ENCODE results near the gene PDX1.

The PDX1 gene

DNA sequence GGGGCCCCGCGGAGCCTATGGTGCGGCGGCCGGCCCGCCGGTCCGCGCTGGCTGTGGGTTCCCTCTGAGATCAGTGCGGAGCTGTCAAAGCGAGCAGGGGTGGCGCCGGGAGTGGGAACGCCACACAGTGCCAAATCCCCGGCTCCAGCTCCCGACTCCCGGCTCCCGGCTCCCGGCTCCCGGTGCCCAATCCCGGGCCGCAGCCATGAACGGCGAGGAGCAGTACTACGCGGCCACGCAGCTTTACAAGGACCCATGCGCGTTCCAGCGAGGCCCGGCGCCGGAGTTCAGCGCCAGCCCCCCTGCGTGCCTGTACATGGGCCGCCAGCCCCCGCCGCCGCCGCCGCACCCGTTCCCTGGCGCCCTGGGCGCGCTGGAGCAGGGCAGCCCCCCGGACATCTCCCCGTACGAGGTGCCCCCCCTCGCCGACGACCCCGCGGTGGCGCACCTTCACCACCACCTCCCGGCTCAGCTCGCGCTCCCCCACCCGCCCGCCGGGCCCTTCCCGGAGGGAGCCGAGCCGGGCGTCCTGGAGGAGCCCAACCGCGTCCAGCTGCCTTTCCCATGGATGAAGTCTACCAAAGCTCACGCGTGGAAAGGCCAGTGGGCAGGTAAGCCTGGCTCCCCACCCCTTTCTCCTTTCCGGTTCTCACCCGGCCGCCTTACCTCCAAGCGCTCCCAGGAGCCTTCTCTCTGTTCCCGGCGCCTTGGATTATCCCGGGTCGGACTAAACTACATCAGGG lies at the start of gene PDX1:
Gene PDX1, plus strand, starts transcription at position 67 of the 743 bp plus-strand sequence. Its CDS starts 139 bp downstream, at position 206.
- no peak for DNase-seq

GRCh38 chr13:27878274-27878673 lies 41.5 kb upstream of the PDX1 start:
- no peak for DNase-seq

- DNase-seq = no peak
Measured at GRCh38 chr13:27889471-27889870, 30.3 kb upstream of the PDX1 start.

DNA sequence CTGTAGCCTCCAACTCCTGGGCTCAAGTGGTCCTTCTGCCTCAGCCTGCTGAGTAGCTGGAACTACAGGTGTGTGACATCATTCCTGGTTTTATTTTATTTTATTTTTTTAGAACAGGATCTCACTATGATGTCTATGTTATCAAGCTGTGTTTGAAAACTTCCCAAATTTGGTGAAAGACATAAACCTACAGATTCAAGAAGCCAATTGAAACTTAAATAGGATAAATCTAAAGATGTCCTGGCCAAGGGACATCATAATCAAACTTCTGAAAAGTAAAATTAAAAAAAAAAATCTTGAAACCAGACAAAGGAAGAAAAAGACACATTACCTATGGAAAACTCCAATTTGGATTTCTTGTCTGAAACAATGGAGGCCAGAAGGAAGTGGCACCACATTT lies 23.1 kb upstream of the PDX1 start:
- no peak for DNase-seq

- no peak for DNase-seq
Measured at GRCh38 chr13:27904719-27905118, 15.1 kb upstream of the PDX1 start.

GRCh38 chr13:27905650-27906049 lies 14.2 kb upstream of the PDX1 start:
- DNase-seq = no peak

DNA sequence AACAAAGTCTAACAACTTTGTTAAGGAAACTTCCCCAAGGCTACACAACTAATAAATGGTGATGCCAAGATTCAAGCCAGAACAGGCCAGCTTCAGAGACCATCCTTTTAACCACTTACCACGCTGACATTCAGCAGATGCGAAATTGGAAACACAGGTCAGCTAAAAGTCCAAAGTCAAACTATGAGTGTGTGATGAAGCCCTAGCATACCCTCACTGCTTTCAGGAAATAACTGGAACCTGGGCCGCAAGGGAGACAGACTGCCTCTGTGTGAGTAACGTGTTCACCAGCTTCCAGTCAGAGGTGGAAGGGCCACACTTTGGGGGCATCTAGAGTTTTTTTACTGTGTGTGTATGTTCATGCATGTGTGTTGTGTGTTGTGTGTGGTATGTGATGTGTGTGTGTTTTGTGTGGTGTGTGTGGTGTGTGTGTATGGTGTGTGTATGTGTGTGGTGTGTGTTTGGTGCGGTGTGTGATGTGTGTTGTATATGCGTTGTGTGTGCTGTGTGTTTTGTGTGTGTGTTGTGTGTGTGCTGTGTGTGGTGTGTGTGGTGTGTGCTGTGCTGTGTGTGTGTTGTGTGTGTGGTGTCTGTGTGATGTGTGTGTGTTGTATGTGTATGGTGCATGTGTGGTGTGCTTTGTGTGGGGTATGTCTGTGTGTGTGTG lies 12.5 kb upstream of the PDX1 start:
- DNase-seq = no peak

DNA sequence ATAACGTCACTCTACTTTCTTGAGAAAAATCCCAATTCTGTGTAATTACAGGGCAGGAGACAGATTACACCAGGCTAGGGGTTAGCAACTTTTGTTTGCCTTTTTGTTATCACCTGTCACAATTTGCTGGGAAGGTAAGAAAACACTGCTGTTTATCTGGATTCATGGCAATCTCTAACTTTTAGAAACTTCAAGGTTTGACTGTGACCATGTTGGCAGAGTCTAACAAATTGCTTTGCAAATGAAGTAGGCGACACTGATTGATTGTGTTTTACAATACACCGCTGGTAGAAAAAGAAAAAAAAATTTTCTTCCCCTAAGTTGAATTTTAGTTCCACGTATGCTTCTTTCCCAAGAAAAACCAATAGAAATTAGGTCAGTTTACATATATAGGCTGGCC lies 10.4 kb upstream of the PDX1 start:
- no peak for DNase-seq

- DNase-seq = no peak
Measured at GRCh38 chr13:27911521-27911920, 8.3 kb upstream of the PDX1 start.

- DNase-seq = no peak
Measured at GRCh38 chr13:27913160-27913559, 6.6 kb upstream of the PDX1 start.

DNA sequence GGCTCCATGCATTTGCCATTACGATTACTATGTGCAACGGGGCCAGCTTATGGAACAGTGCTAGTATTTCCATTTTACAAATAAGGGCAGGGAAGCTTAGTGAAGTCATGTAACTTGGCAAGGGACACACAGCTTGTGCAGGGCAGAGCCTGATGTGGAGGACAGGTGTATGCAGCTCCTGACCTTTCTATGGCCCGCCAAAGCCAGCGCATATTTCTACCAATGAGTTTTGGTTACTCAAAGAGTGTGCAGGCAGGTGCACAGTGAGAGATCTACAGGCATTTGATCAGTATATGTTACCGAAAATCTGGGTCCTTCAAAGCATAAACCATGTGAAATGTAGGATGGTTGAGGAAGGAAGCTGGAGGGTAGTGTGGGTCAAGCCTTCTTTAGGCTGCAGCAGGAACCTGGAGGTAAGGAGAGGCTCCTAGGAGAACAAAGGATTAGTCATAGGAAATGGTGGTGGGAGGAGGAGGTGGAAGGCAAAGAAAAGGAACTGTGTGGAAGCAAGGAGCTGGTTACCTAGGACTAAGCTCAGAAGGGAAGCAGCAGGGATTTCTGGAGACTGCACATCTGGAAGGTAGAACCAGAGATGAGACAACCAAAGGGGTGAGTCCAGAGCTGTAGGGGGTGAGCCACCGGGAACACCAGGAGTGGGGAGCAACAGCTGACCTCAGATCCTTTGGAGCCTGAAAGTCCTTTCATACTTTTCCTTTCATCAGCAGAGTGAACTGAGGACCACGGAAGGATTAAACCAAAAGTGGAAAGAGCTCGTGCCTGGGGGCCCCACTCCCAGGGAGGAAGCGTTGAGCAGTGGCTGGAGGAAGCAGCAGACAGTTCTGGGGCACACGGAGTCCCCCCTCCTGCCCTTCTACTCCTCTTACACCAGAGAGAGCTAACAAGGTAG lies 4.2 kb upstream of the PDX1 start:
- no peak for DNase-seq

GRCh38 chr13:27917121-27917947 lies 2.5 kb upstream of the PDX1 start:
- DNase-seq = no peak

- DNase-seq = no peak
Measured at GRCh38 chr13:27918041-27918917, 1.5 kb upstream of the PDX1 start.

- no peak for DNase-seq
Measured at GRCh38 chr13:27918918-27919658, 712 bp upstream of the PDX1 start.

DNA sequence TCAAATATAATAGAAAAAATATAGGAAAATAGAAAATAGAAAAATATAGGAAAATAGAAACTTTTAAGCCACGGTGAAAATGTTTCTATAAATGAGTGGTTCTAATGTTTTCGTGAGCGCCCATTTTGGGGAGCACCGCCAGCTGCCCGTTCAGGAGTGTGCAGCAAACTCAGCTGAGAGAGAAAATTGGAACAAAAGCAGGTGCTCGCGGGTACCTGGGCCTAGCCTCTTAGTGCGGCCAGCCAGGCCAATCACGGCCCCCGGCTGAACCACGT lies 204 bp upstream of the PDX1 start:
- DNase-seq = peak; percentile 62

DNA sequence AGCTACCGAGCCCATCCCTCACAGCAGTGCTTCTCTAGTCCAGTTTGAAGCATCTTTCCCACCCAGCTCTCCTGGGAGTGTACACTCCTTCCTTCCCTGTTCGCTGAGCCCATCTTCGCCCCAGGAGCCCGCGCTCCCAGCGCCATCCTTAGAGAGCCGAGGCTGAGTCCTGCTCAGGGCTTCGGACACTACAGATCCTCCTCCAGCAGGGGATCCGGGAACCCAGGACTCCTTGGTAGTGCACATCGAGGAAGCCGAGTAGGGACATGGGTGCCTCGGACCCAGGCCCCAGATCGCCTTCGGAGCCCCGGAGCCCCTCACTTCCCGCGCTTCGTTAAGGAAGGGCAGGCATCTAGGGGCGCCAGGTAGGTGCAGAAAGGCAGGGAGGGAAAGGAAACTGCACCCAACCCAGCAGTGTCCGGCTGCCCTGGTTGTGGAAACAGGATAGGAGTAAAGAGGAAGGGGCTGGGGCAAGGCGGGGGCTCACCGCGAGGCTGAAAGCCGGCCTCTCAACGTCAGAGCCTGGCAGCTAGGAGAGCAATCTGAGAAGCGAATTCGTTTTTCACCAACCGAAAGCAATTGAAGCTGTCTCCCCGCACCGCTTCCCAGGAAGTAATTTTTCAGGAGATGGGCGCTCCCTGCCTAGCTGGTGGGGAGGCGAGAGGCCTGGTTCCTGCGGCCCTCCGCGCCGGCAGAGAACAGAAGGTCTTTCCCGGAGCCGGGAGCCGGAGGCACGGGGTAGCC lies 1.0 kb downstream of the PDX1 start:
- DNase-seq = no peak

GRCh38 chr13:27921421-27921960 lies 1.7 kb downstream of the PDX1 start:
- no peak for DNase-seq

- no peak for DNase-seq
Measured at GRCh38 chr13:27921961-27922882, 2.4 kb downstream of the PDX1 start.
